Measurements from ENCODE around the gene SPP2.

GRCh38 chr2:234078129-234078528 lies 27.6 kb downstream of the SPP2 start:
- TF ChIP-seq CTCF (IDR thresholded peaks at IDR 0.05 in 4 of 5, conservative IDR thresholded peaks at IDR 0.05 in 1 of 5) = no peak
- no peak for TF ChIP-seq POLR2A (IDR thresholded peaks at IDR 0.05)
